Measurements from ENCODE around the gene SSC4D. TPM values are rescaled to one million over a fixed set of nuclear protein-coding genes. Genes with fewer than 3 reads are reported as not detected.
A peak's percentile ranks its signal among the peaks of the same experiment; 100 is the strongest.

Gene SSC4D
- polyA plus RNA-seq, 3 donors: 0.48 to 0.56 (median 0.56) TPM

GRCh38 chr7:76394957-76395356 lies 14.5 kb downstream of the SSC4D start:
- peaks cover 46% of the 10 kb centered on the region for H3K4me1 Mint-ChIP-seq
- no peak overlapping the region for H3K4me3 ChIP-seq (replicated peaks in 1 of 3; ENCODE audit: low read depth in 2 of 3, low read length in 3 of 3)
- peaks cover 48 to 56% of the 10 kb centered on the region in 2 donors for H3K4me1 ChIP-seq (ENCODE audit: control insufficient read depth in 1 of 2, insufficient read depth in 2 of 2, low read length in 2 of 2)
- TF ChIP-seq, protein P1, sequence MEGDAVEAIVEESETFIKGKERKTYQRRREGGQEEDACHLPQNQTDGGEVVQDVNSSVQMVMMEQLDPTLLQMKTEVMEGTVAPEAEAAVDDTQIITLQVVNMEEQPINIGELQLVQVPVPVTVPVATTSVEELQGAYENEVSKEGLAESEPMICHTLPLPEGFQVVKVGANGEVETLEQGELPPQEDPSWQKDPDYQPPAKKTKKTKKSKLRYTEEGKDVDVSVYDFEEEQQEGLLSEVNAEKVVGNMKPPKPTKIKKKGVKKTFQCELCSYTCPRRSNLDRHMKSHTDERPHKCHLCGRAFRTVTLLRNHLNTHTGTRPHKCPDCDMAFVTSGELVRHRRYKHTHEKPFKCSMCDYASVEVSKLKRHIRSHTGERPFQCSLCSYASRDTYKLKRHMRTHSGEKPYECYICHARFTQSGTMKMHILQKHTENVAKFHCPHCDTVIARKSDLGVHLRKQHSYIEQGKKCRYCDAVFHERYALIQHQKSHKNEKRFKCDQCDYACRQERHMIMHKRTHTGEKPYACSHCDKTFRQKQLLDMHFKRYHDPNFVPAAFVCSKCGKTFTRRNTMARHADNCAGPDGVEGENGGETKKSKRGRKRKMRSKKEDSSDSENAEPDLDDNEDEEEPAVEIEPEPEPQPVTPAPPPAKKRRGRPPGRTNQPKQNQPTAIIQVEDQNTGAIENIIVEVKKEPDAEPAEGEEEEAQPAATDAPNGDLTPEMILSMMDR (IDR thresholded peaks at IDR 0.05): no peak
- 100% methylated on average over 3 of the region's 9 CpGs for WGBS (ENCODE audit: insufficient coverage)
- H3K27me3 Mint-ChIP-seq (ENCODE audit: low read depth in 3 of 3): peaks cover 0 to 1% (median 0%) of the 10 kb centered on the region in 3 donors
- peak overlapping the region; percentile 3 for H3K4me2 ChIP-seq (replicated peaks; ENCODE audit: extremely low read depth, low read length, poor library complexity, severe bottlenecking)
- no peaks in the 10 kb centered on the region for H3K79me2 ChIP-seq (ENCODE audit: insufficient read depth, low read length)
- peak overlapping the region in 1 of 2 donors; percentile 39 for H3K4me3 Mint-ChIP-seq
- no peaks in the 10 kb centered on the region for H3K36me3 ChIP-seq (replicated peaks in 1 of 2; ENCODE audit: control insufficient read depth in 1 of 2, insufficient read depth in 2 of 2, low read length in 2 of 2)
- no peaks in the 10 kb centered on the region for H3K27me3 ChIP-seq (ENCODE audit: control insufficient read depth in 2 of 2, insufficient read depth in 2 of 2, low read length in 2 of 2)
- peak overlapping the region; percentile 29 to 52 for H3K27ac ChIP-seq (ENCODE audit: low read depth in 1 of 2, low read length in 2 of 2)
- H3K9ac ChIP-seq (ENCODE audit: insufficient read depth, low read length, poor library complexity, severe bottlenecking): no peak overlapping the region
- peaks cover 0 to 3% (median 0%) of the 10 kb centered on the region in 7 donors for H3K9me3 Mint-ChIP-seq
- H3K36me3 Mint-ChIP-seq: no peaks in the 10 kb centered on the region
- peak overlapping the region in 6 of 7 donors; percentile 36 to 88 (median 80) for H3K27ac Mint-ChIP-seq
- no peak for DNase-seq
- no peaks in the 10 kb centered on the region for H4K20me1 ChIP-seq (ENCODE audit: insufficient read depth, low read length)
- intact Hi-C loops (cut with micrococcal nuclease): loop anchor here (5.0 kb wide), 1 partner anchor 38 kb away; the partner anchor contains the start of gene YWHAG (in 2 of the 2)
- peak overlapping the region; percentile 41 for H2AFZ ChIP-seq (ENCODE audit: insufficient read depth, low read depth, low read length, poor library complexity, severe bottlenecking)
- no peaks in the 10 kb centered on the region for H3K9me3 ChIP-seq (replicated peaks in 1 of 2; ENCODE audit: control insufficient read depth in 1 of 2, insufficient read depth in 1 of 2, low read length in 2 of 2)

GRCh38 chr7:76393116-76394031 lies 16.1 kb downstream of the SSC4D start:
- intact Hi-C loops (cut with micrococcal nuclease): loop anchor here in 1 of 2 donors (5.0 kb wide), 1 partner anchor 36 kb away; the partner anchor contains the start of gene YWHAG
- Histone ChIP-seq H3K4me3 (replicated peaks in 1 of 3; ENCODE audit: low read depth in 2 of 3, low read length in 3 of 3) (peak overlapping the region; percentile 45 to 86 (median 65)), H4K20me1 (ENCODE audit: insufficient read depth, low read length) (no peaks in the 10 kb centered on the region), H2AFZ (ENCODE audit: insufficient read depth, low read depth, low read length, poor library complexity, severe bottlenecking) (peak overlapping the region; percentile 97), H3K9ac (ENCODE audit: insufficient read depth, low read length, poor library complexity, severe bottlenecking) (peak overlapping the region; percentile 70), H3K9me3 (replicated peaks in 1 of 2; ENCODE audit: control insufficient read depth in 1 of 2, insufficient read depth in 1 of 2, low read length in 2 of 2) (no peaks in the 10 kb centered on the region), H3K36me3 (replicated peaks in 1 of 2; ENCODE audit: control insufficient read depth in 1 of 2, insufficient read depth in 2 of 2, low read length in 2 of 2) (no peaks in the 10 kb centered on the region), H3K27me3 (ENCODE audit: control insufficient read depth in 2 of 2, insufficient read depth in 2 of 2, low read length in 2 of 2) (no peaks in the 10 kb centered on the region), H3K4me1 (ENCODE audit: control insufficient read depth in 1 of 2, insufficient read depth in 2 of 2, low read length in 2 of 2) (peaks cover 52 to 64% of the 10 kb centered on the region in 2 donors), H3K4me2 (replicated peaks; ENCODE audit: extremely low read depth, low read length, poor library complexity, severe bottlenecking) (peak overlapping the region; percentile 97), H3K79me2 (ENCODE audit: insufficient read depth, low read length) (no peaks in the 10 kb centered on the region), H3K27ac (ENCODE audit: low read depth in 1 of 2, low read length in 2 of 2) (peak overlapping the region; percentile 9 to 69)
- TF ChIP-seq, protein P1 (IDR thresholded peaks at IDR 0.05): no peak
- peak overlapping the region; percentile 91 to 95 (median 95) for H3K27ac Mint-ChIP-seq
- under 1% methylated on average over 90 of the region's 99 CpGs for WGBS (ENCODE audit: insufficient coverage)
- H3K4me3 Mint-ChIP-seq: peak overlapping the region; percentile 78 to 91
- H3K27me3 Mint-ChIP-seq (ENCODE audit: low read depth in 3 of 3): peaks cover 0 to 2% (median 1%) of the 10 kb centered on the region in 3 donors
- H3K36me3 Mint-ChIP-seq: no peaks in the 10 kb centered on the region
- peaks cover 0 to 3% (median 0%) of the 10 kb centered on the region in 7 donors for H3K9me3 Mint-ChIP-seq
- DNase-seq: peak; percentile 85 to 86 (median 85)
- peaks cover 47% of the 10 kb centered on the region for H3K4me1 Mint-ChIP-seq

All from CD14-positive monocyte (primary cell).